ENCODE measurements around the gene KRTAP10-6. TPM values are rescaled to one million over a fixed set of nuclear protein-coding genes. Genes with fewer than 3 reads are reported as not detected.

Gene KRTAP10-6
- total and polyA plus RNA-seq, 2 experiments from 2014 or later = not detected

GRCh38 chr21:44590311-44590721 lies 2.0 kb downstream of the KRTAP10-6 start:
- Histone ChIP-seq H3K9ac (no peak overlapping the region), H3K9me2 (ENCODE audit: insufficient read depth) (no peaks in the 10 kb centered on the region), H4K20me1 (ENCODE audit: insufficient read depth) (no peaks in the 10 kb centered on the region), H3K4me3 (no peak overlapping the region), H3F3A (ENCODE audit: insufficient read depth) (no peaks in the 10 kb centered on the region), H3K27me3 (replicated peaks; ENCODE audit: insufficient read depth) (no peaks in the 10 kb centered on the region; the same call in 1 of the 2 replicates), H3K27ac (no peak overlapping the region), H3K4me1 (ENCODE audit: insufficient read depth) (no peaks in the 10 kb centered on the region), H3K79me2 (ENCODE audit: insufficient read depth) (no peaks in the 10 kb centered on the region), H3K9me3 (ENCODE audit: low read depth) (no peaks in the 10 kb centered on the region), H3K36me3 (ENCODE audit: low read depth) (no peaks in the 10 kb centered on the region), H3K4me2 (ENCODE audit: unreplicated experiment) (no peak overlapping the region), H2AFZ (no peak overlapping the region)
- 34 to 47% methylated on average over 6 to 10 of the region's 10 CpGs for WGBS, 2 experiments (ENCODE audit: low coverage in 1 of 2, low lambda C conversion rate in 2 of 2, missing lambda C conversion rate in 2 of 2)
- in situ Hi-C loops (cut with MboI) = loop anchor here (25.0 kb wide), 1 partner anchor 528 kb away; no protein-coding TSS in a partner anchor
- TF ChIP-seq EZH2 (IDR thresholded peaks at IDR 0.05; ENCODE audit: insufficient read depth, poor library complexity, severe bottlenecking) (no peak), EZH2phosphoT487 (IDR thresholded peaks at IDR 0.05; ENCODE audit: insufficient read depth, low read depth) (no peak)
- DNase-seq = no peak

- Histone ChIP-seq H4K20me1 (ENCODE audit: insufficient read depth) (no peaks in the 10 kb centered on the region), H3K9me3 (ENCODE audit: low read depth) (no peaks in the 10 kb centered on the region), H3K4me1 (ENCODE audit: insufficient read depth) (no peaks in the 10 kb centered on the region), H3K4me3 (no peak overlapping the region), H3K79me2 (ENCODE audit: insufficient read depth) (no peaks in the 10 kb centered on the region), H3K27ac (no peak overlapping the region), H3K36me3 (ENCODE audit: low read depth) (no peaks in the 10 kb centered on the region), H3K9me2 (ENCODE audit: insufficient read depth) (no peaks in the 10 kb centered on the region), H3K9ac (no peak overlapping the region), H3F3A (ENCODE audit: insufficient read depth) (no peaks in the 10 kb centered on the region), H2AFZ (no peak overlapping the region), H3K4me2 (ENCODE audit: unreplicated experiment) (no peak overlapping the region), H3K27me3 (replicated peaks; ENCODE audit: insufficient read depth) (no peaks in the 10 kb centered on the region)
- 51 to 52% methylated on average over 20 to 24 of the region's 24 CpGs for WGBS, 2 experiments (ENCODE audit: low coverage in 1 of 2, low lambda C conversion rate in 2 of 2, missing lambda C conversion rate in 2 of 2)
- in situ Hi-C loops (cut with MboI) = loop anchor here (25.0 kb wide), 1 partner anchor 527 kb away; no protein-coding TSS in a partner anchor
- no peak for DNase-seq
- TF ChIP-seq EZH2phosphoT487 (IDR thresholded peaks at IDR 0.05; ENCODE audit: insufficient read depth, low read depth) (no peak), EZH2 (IDR thresholded peaks at IDR 0.05; ENCODE audit: insufficient read depth, poor library complexity, severe bottlenecking) (no peak)
These were observed 2.6 kb downstream of the KRTAP10-6 start for GRCh38 chr21:44589586-44590305.

GRCh38 chr21:44589094-44589493 lies 3.2 kb downstream of the KRTAP10-6 start:
- no peaks in the 10 kb centered on the region for H3K9me2 ChIP-seq (ENCODE audit: insufficient read depth)
- H4K20me1 ChIP-seq (ENCODE audit: insufficient read depth) = no peaks in the 10 kb centered on the region

GRCh38 chr21:44585892-44586291 lies 6.4 kb downstream of the KRTAP10-6 start:
- Histone ChIP-seq H3K4me1 (ENCODE audit: insufficient read depth) (no peaks in the 10 kb centered on the region), H3K9me3 (ENCODE audit: low read depth) (no peaks in the 10 kb centered on the region), H4K20me1 (ENCODE audit: insufficient read depth) (no peaks in the 10 kb centered on the region), H3F3A (ENCODE audit: insufficient read depth) (no peaks in the 10 kb centered on the region), H3K27ac (no peak overlapping the region), H3K4me2 (ENCODE audit: unreplicated experiment) (no peak overlapping the region), H3K27me3 (replicated peaks; ENCODE audit: insufficient read depth) (no peaks in the 10 kb centered on the region), H3K4me3 (no peak overlapping the region), H3K79me2 (ENCODE audit: insufficient read depth) (no peaks in the 10 kb centered on the region), H3K36me3 (ENCODE audit: low read depth) (no peaks in the 10 kb centered on the region), H3K9ac (no peak overlapping the region), H2AFZ (no peak overlapping the region), H3K9me2 (ENCODE audit: insufficient read depth) (no peaks in the 10 kb centered on the region)
- no peak for TF ChIP-seq EZH2phosphoT487 (IDR thresholded peaks at IDR 0.05; ENCODE audit: insufficient read depth, low read depth)
- no peak for DNase-seq
- 14 to 23% methylated on average over 3 of the region's 3 CpGs for WGBS, 2 experiments (ENCODE audit: low coverage in 1 of 2, low lambda C conversion rate in 2 of 2, missing lambda C conversion rate in 2 of 2)
- in situ Hi-C loops (cut with MboI) = loop anchor here (25.0 kb wide), 1 partner anchor 524 kb away; no protein-coding TSS in a partner anchor

More at GRCh38 chr21:44589094-44589493, 3.2 kb downstream of the KRTAP10-6 start:
- Histone ChIP-seq H3K27ac (no peak overlapping the region), H3K79me2 (ENCODE audit: insufficient read depth) (no peaks in the 10 kb centered on the region), H3K27me3 (replicated peaks; ENCODE audit: insufficient read depth) (no peaks in the 10 kb centered on the region), H3K4me2 (ENCODE audit: unreplicated experiment) (no peak overlapping the region), H2AFZ (no peak overlapping the region), H3F3A (ENCODE audit: insufficient read depth) (no peaks in the 10 kb centered on the region), H3K36me3 (ENCODE audit: low read depth) (no peaks in the 10 kb centered on the region), H3K9ac (no peak overlapping the region), H3K4me3 (no peak overlapping the region), H3K4me1 (ENCODE audit: insufficient read depth) (no peaks in the 10 kb centered on the region), H3K9me3 (ENCODE audit: low read depth) (no peaks in the 10 kb centered on the region)
- WGBS, 2 experiments (ENCODE audit: low coverage in 1 of 2, low lambda C conversion rate in 2 of 2, missing lambda C conversion rate in 2 of 2) = 40 to 56% methylated on average over 2 of the region's 2 CpGs
- DNase-seq = no peak
- in situ Hi-C loops (cut with MboI) = loop anchor here (25.0 kb wide), 1 partner anchor 527 kb away; no protein-coding TSS in a partner anchor
- TF ChIP-seq EZH2phosphoT487 (IDR thresholded peaks at IDR 0.05; ENCODE audit: insufficient read depth, low read depth) = no peak
- no peak for TF ChIP-seq EZH2 (IDR thresholded peaks at IDR 0.05; ENCODE audit: insufficient read depth, poor library complexity, severe bottlenecking)
